ENCODE measurements around the gene TMEM26.

- TF ChIP-seq CTCF (IDR thresholded peaks at IDR 0.05) (no peak), POLR2A (IDR thresholded peaks at IDR 0.05) (no peak)
Measured at GRCh38 chr10:61458031-61458430, 4.8 kb upstream of the TMEM26 start.

Measured in Peyer's patch (tissue), 4 donors.